Ovary (tissue), 9 donors: Measurements from ENCODE around the gene PDXK. TPM values are rescaled to one million over a fixed set of nuclear protein-coding genes. Genes with fewer than 3 reads are reported as not detected.

ENCODE experiments used
- DNase-seq, 5 donors: peaks; one replicate each; pipeline ENCODE4 v3.0.0-alpha.2; 2019 to 2020
- H3K27ac ChIP-seq, 2 donors: fragments of 200-600 bp; one replicate each; pipeline versions ENCODE4 v1.5.1 to v1.8.0; 2019 to 2022
- H3K27me3 ChIP-seq: fragments of 200-600 bp; one replicate; pipeline ENCODE4 v1.8.0; 2022
- H3K36me3 ChIP-seq: fragments of 200-600 bp; sonication (generic); one replicate; pipeline ENCODE4 v1.5.1; 2019
- H3K4me1 ChIP-seq: one replicate; pipeline ENCODE4 v1.8.1; 2013; ENCODE audit warnings: mild to moderate bottlenecking, moderate library complexity; ENCODE audit not compliant: insufficient read depth
- H3K4me3 ChIP-seq: fragments of 200-600 bp; sonication (generic); one replicate; pipeline ENCODE4 v1.5.1; 2017
- H3K9me3 ChIP-seq, 2 donors: fragments of 200-600 bp in 1 of 2; sonication (generic) in 1 of 2; one replicate each; pipeline versions ENCODE4 v1.5.1 to v1.8.1; 2013 to 2019; ENCODE audit warnings: mild to moderate bottlenecking in 1 of 2, moderate library complexity in 1 of 2
- EP300 ChIP-seq: sonication (generic); formaldehyde crosslinking; IDR thresholded peaks from one replicate; pipeline ENCODE4 v1.6.1; 2017; ENCODE audit warnings: antibody characterized with exemption
- POLR2A ChIP-seq: fragments of 450-650 bp; IDR thresholded peaks from one replicate; pipeline ENCODE4 v1.6.1; 2017; ENCODE audit warnings: antibody characterized with exemption, mild to moderate bottlenecking, moderate library complexity
- WGBS, 3 donors: extraction: QIAGEN DNeasy Blood & Tissue Kit in 1 of 3; methylation state at CpG; one replicate each; pipeline versions ENCODE4 v1.1.5 to v1.1.7; 2013 to 2017; 5-methylcytosine and 5-hydroxymethylcytosine counted together
- intact Hi-C, 4 donors: fragments of 100-400 bp; cut with DNase I; formaldehyde crosslinking; loops; one replicate each; pipeline versions ENCODE4 v1.11.0 to v1.15.1; 2022 to 2023
- polyA plus RNA-seq, 2 donors: library from polyadenylated mRNA; stranded (reverse); fragments of 200-250 nt in 1 of 2; fragments of 350-450 nt in 1 of 2; fragmentation: Illumina TruSeq in 1 of 2; extraction: RNeasy Lipid Tissue Mini Kit (QIAGEN cat#74804) in 1 of 2; gene quantifications; one replicate each; pipeline ENCODE4 v1.2.3, GENCODE V29; 2013 to 2014
- total RNA-seq, 7 donors: library from RNA; depleted of rRNA in 2 of 7; stranded (reverse); fragments of >200 nt in 2 of 7; fragmentation: NEBNext Ultra II Directional in 3 of 7; extraction: Animal tissue kit (Norgen Biotek cat#: 25700) in 3 of 7; gene quantifications; one replicate each; pipeline versions ENCODE4 v1.1.0 to v1.2.4, GENCODE V29; 2016 to 2023
- TF ChIP-seq, protein P1 (sequence below), 3 donors: fragments of 450-650 bp in 2 of 3; fragments of 200-600 bp in 1 of 3; IDR thresholded peaks; one replicate each; pipeline versions ENCODE4 v1.5.1 to v1.8.0; 2016 to 2022; ENCODE audit warnings: antibody characterized with exemption in 3 of 3, mild to moderate bottlenecking in 1 of 3
- donor health status: DM: no; HTN: no; CAD: no; lungs with moderate emphysema.
- donor health status: DM: no; HTN: no; CAD: no.
- donor health status: Bipolar disorder and iron deficiency.
- donor health status: DM: yes; HTN: yes; CAD: no.
- donor health status: DM: no; HTN: no; CAD: no.
- donor health status: DM: yes; HTN: yes; CAD: no.

Gene PDXK
- total and polyA plus RNA-seq, 9 donors, result 19.9 to 125 (median 88.6) TPM

DNA sequence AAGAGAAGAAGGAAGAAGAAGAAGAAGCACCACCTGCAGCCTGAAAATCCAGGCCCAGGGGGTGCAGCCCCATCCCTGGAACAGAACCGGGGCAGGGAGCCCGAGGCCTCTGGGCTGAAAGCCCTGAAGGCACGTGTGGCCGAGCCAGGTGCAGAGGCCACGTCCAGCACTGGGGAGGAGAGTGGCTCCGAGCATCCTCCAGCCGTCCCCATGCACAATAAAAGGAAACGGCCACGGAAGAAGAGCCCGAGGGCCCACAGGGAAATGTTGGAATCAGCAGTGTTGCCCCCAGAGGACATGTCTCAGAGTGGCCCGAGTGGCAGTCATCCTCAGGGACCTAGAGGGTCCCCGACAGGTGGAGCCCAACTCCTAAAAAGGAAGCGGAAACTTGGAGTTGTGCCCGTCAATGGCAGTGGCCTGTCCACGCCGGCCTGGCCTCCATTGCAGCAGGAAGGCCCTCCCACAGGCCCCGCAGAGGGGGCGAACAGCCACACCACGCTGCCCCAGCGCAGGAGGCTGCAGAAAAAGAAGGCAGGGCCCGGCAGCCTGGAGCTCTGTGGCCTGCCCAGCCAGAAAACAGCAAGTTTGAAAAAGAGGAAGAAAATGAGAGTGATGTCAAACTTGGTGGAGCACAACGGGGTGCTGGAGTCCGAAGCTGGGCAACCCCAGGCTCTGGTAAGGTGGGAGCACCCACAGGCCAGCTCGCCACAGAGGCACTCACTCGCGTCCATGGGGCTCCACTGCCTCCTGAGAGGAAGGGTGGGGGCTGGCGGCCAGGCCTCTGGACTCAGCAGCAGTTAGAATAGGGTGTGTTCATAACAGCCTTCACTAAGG, 31.1 kb upstream of the PDXK start:
- no peak overlapping the region for H3K27ac ChIP-seq
- no peak for DNase-seq
- intact Hi-C loops, result no loop called here
- H3K4me1 ChIP-seq, result no peaks in the 10 kb centered on the region
- H3K36me3 ChIP-seq, result no peaks in the 10 kb centered on the region
- no peaks in the 10 kb centered on the region for H3K9me3 ChIP-seq
- no peaks in the 10 kb centered on the region for H3K27me3 ChIP-seq
- TF ChIP-seq, protein P1, sequence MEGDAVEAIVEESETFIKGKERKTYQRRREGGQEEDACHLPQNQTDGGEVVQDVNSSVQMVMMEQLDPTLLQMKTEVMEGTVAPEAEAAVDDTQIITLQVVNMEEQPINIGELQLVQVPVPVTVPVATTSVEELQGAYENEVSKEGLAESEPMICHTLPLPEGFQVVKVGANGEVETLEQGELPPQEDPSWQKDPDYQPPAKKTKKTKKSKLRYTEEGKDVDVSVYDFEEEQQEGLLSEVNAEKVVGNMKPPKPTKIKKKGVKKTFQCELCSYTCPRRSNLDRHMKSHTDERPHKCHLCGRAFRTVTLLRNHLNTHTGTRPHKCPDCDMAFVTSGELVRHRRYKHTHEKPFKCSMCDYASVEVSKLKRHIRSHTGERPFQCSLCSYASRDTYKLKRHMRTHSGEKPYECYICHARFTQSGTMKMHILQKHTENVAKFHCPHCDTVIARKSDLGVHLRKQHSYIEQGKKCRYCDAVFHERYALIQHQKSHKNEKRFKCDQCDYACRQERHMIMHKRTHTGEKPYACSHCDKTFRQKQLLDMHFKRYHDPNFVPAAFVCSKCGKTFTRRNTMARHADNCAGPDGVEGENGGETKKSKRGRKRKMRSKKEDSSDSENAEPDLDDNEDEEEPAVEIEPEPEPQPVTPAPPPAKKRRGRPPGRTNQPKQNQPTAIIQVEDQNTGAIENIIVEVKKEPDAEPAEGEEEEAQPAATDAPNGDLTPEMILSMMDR (IDR thresholded peaks at IDR 0.05), result no peak
- TF ChIP-seq POLR2A, result no peak
- H3K4me3 ChIP-seq, result no peak overlapping the region
- WGBS, 3 donors, result 87 to 89% (median 89%) methylated on average over 27 of the region's 27 CpGs

DNA sequence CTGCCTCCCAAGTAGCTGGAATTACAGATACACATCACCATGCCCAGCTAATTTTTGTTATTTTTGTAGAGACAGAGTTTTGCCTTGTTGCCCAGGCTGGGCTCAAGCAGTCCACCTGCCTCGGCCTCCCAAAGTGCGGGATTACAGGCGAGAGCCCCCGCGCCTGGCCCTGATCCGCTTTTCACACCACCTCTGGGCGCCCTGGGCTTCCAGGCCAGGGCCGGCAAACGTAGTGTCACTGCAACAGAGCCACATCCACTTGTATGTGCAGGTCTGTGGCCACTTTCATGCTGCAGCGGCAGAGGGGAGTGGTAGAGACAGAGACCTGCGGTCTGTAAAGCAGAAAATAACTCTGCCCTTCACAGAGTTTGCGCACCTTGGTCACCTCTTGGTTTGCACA, 30.0 kb upstream of the PDXK start:
- Histone ChIP-seq H3K9me3 (no peaks in the 10 kb centered on the region), H3K27me3 (no peaks in the 10 kb centered on the region), H3K27ac (no peak overlapping the region), H3K4me1 (no peaks in the 10 kb centered on the region), H3K36me3 (no peaks in the 10 kb centered on the region), H3K4me3 (no peak overlapping the region)
- no peak for DNase-seq
- 93 to 95% (median 95%) methylated on average over 12 of the region's 12 CpGs for WGBS, 3 donors
- intact Hi-C loops, result no loop called here
- no peak for TF ChIP-seq POLR2A
- TF ChIP-seq, protein P1 (IDR thresholded peaks at IDR 0.05), result no peak
- TF ChIP-seq EP300, result no peak

DNA sequence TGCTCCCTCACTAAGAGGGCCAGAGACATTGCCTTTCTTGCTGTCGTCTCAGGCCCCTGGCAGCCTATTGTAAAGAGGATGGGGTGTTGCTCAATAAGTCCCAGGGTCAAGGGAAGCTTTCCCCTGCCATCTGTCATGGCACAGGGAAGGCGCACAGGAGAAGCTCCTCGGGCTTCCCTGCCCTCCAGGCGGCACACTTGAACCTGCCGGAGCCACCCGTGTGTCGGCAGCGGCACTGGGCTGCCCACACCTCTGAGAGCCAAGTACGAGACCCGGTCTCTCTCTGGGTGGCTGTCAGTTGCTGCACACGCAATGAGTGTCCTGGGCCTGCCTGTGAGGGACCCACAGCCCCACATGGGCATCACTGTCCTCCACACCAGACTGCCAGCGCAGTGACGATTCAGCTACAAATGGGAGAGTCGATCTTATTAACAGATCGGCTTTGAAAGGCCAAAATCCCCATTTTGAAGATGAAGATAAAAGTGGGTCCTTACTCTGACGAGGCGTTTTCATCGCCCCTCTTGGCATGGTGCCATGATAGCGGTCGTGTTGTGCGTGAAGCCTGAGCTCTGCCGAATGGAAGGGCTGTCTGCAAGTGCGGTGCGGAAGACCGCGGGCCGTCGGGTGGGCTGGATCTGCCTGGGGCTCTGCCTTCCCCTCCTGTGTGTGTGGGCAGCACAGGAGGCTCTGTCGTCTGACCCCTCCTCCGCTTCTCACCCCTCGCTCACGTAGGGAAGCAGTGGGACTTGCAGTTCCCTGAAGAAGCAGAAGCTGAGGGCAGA, 29.2 kb upstream of the PDXK start:
- no peak for DNase-seq
- 85 to 92% (median 88%) methylated on average over 32 of the region's 32 CpGs for WGBS, 3 donors
- H3K27ac ChIP-seq, result no peak overlapping the region
- intact Hi-C loops, result no loop called here
- no peaks in the 10 kb centered on the region for H3K27me3 ChIP-seq
- no peaks in the 10 kb centered on the region for H3K4me1 ChIP-seq
- no peak overlapping the region for H3K4me3 ChIP-seq
- no peaks in the 10 kb centered on the region for H3K36me3 ChIP-seq
- TF ChIP-seq, protein P1 (IDR thresholded peaks at IDR 0.05), result no peak
- no peak for TF ChIP-seq EP300
- no peak for TF ChIP-seq POLR2A
- H3K9me3 ChIP-seq, result no peaks in the 10 kb centered on the region

DNA sequence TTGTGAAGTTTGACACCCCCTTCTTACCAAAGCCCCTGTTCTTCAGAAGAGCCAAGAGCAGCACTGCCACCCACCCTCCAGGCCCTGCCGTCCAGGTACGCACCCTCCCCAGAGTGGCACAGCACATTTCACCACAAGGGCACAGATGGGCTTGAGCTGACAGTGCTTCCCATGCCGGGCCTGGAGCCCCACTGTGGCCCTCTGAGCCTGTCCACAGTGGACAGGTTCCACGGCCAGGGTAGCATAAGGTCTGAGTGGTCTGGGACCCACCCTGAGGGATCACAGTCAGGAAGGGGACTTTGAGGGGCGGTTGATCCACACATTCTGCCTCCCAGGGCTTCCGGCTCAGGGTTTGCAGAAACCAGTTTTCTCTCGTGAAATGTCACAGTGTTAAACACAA, 28.6 kb upstream of the PDXK start:
- 92 to 96% (median 94%) methylated on average over 6 to 7 of the region's 7 CpGs for WGBS, 3 donors
- TF ChIP-seq POLR2A (no peak), EP300 (no peak)
- TF ChIP-seq, protein P1 (IDR thresholded peaks at IDR 0.05), result no peak
- no peaks in the 10 kb centered on the region for H3K27me3 ChIP-seq
- no peaks in the 10 kb centered on the region for H3K4me1 ChIP-seq
- no peaks in the 10 kb centered on the region for H3K36me3 ChIP-seq
- H3K9me3 ChIP-seq, result no peaks in the 10 kb centered on the region
- H3K27ac ChIP-seq, result no peak overlapping the region
- H3K4me3 ChIP-seq, result no peak overlapping the region
- DNase-seq, result no peak
- intact Hi-C loops, result no loop called here
